GM18907 (cell line): ENCODE data around the gene TEAD2.

Experiments
- ATAC-seq: cut with Tn5 transposase; IDR thresholded peaks from one replicate; pipeline ENCODE4 v1.9.1; 2021; ENCODE audit warnings: mild to moderate bottlenecking, moderate library complexity; ENCODE audit not compliant: unreplicated experiment

Gene TEAD2

GRCh38 chr19:49294401-49294800 is 67.8 kb downstream of the TEAD2 start:
- ATAC-seq: no peak
